ENCODE data around the gene TSPAN14. TPM values are rescaled to one million over a fixed set of nuclear protein-coding genes. Genes with fewer than 3 reads are reported as not detected.
"Not testable (repeated sequence)": the region's sequence is repeated elsewhere in the genome, so short reads cannot be mapped to it uniquely, and the experiment has no call there.

The TSPAN14 gene
- total RNA-seq, 3 donors from 2014 or later (not counting 1 experiment from before 2014, with no cell fraction given), result 126 to 180 (median 173) TPM

DNA sequence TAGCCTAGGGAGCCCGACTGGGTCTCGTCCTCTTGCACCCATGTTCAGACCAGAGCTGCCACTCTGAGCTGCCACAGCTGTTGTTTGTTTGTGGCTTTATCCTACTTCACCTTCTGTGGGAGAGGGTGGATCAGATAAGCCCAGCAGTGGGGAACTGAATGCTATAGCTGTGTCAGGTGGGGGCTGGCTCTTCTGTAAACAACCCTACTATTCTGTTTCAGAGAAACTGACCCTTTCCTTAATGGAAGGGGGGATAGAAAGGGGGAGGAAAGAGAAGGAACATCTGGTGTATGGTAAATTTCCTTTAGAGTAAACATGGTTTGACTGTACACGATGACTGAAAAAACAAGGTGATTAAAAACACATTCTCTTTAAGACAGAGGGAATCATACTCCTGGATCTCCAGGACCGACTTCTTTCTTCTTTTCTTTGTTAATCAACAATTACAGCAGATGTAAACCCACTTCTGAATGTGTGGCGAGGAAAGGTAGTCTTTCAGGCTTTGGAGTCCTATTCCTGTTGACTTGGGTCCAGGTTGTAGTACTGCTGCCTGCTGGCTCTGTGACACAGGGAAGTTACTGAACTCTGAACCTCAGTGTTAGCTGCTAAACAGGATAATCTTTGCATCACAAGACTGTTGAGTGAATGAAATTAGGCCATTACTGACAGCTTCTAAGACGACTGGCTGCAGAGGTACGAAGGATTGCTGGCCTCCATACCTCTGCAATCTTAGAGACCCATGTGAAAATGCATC lies 39.8 kb upstream of the TSPAN14 start:
- H3K27me3 ChIP-seq (ENCODE audit: control insufficient read depth, insufficient read depth, low read length), result no peaks in the 10 kb centered on the region
- no peaks in the 10 kb centered on the region for H3K36me3 ChIP-seq (ENCODE audit: control insufficient read depth, insufficient read depth, low read length)
- no peak overlapping the region for H3K4me3 ChIP-seq (ENCODE audit: low read length)
- no peaks in the 10 kb centered on the region for H3K4me1 ChIP-seq (ENCODE audit: control insufficient read depth, insufficient read depth, low read length)
- H3K9me3 ChIP-seq (ENCODE audit: control insufficient read depth, insufficient read depth, low read length), result no peaks in the 10 kb centered on the region
- Mint-ChIP-seq H3K27ac (no peak overlapping the region), H3K4me3 (no peak overlapping the region), H3K9me3 (no peaks in the 10 kb centered on the region), H3K36me3 (no peaks in the 10 kb centered on the region), H3K27me3 (ENCODE audit: low read depth in 2 of 2) (no peaks in the 10 kb centered on the region), H3K4me1 (peaks cover under 1% of the 10 kb centered on the region in 2 donors)
- no peak for ATAC-seq
- no peak for DNase-seq
- 82% methylated on average over 7 of the region's 7 CpGs for WGBS (ENCODE audit: insufficient coverage)
- H3K27ac ChIP-seq (ENCODE audit: low read length), result no peak overlapping the region
- TF ChIP-seq, protein P1, sequence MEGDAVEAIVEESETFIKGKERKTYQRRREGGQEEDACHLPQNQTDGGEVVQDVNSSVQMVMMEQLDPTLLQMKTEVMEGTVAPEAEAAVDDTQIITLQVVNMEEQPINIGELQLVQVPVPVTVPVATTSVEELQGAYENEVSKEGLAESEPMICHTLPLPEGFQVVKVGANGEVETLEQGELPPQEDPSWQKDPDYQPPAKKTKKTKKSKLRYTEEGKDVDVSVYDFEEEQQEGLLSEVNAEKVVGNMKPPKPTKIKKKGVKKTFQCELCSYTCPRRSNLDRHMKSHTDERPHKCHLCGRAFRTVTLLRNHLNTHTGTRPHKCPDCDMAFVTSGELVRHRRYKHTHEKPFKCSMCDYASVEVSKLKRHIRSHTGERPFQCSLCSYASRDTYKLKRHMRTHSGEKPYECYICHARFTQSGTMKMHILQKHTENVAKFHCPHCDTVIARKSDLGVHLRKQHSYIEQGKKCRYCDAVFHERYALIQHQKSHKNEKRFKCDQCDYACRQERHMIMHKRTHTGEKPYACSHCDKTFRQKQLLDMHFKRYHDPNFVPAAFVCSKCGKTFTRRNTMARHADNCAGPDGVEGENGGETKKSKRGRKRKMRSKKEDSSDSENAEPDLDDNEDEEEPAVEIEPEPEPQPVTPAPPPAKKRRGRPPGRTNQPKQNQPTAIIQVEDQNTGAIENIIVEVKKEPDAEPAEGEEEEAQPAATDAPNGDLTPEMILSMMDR (IDR thresholded peaks at IDR 0.05), result no peak
- intact Hi-C loops (cut with micrococcal nuclease), result no loop called here

DNA sequence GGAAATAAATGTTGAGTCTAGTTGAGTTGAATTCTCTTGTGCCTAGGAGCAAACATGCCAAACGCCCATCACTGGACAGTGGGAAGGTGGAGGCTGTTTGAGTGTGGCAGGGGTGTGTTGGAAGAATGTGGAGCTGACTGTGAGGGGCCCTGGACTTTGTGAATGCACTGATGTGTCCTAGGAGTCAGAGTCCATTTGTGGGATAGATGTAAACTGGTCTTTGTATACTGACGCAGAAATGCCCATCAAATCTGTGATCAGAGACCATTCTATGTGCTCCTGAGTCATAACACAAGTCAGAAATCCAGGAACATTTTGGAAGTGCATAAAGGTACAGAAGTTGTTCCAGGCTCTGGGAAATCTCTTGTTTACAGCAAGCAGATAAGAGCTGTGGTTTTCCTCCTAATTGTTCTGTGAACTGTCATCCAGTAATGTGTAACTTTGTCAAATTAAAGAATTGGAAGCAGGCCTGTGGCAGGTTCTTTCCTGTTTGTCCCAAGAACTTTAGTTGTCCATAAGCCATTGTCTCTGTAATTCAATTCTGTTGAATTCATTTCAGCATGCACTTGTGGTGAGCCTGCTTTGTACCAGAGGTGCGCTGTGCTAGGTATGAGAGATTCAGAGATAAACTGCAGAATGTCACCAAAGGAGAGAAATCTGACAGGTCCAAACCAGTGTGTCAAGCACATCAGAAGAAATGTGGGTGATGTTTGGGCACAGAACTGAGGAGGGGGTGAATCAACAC lies 38.2 kb upstream of the TSPAN14 start:
- TF ChIP-seq, protein P1 (IDR thresholded peaks at IDR 0.05), result no peak
- intact Hi-C loops (cut with micrococcal nuclease), result no loop called here
- Histone ChIP-seq H3K27ac (ENCODE audit: low read length) (no peak overlapping the region), H3K27me3 (ENCODE audit: control insufficient read depth, insufficient read depth, low read length) (no peaks in the 10 kb centered on the region), H3K36me3 (ENCODE audit: control insufficient read depth, insufficient read depth, low read length) (no peaks in the 10 kb centered on the region), H3K9me3 (ENCODE audit: control insufficient read depth, insufficient read depth, low read length) (no peaks in the 10 kb centered on the region), H3K4me1 (ENCODE audit: control insufficient read depth, insufficient read depth, low read length) (no peaks in the 10 kb centered on the region), H3K4me3 (ENCODE audit: low read length) (no peak overlapping the region)
- no peaks in the 10 kb centered on the region for H3K36me3 Mint-ChIP-seq
- no peak overlapping the region for H3K27ac Mint-ChIP-seq
- WGBS (ENCODE audit: insufficient coverage), result 67% methylated on average over 3 of the region's 3 CpGs
- no peak overlapping the region for H3K4me3 Mint-ChIP-seq
- no peaks in the 10 kb centered on the region for H3K27me3 Mint-ChIP-seq (ENCODE audit: low read depth in 2 of 2)
- no peak for ATAC-seq
- no peak for DNase-seq
- H3K4me1 Mint-ChIP-seq, result no peaks in the 10 kb centered on the region
- H3K9me3 Mint-ChIP-seq, result no peaks in the 10 kb centered on the region

DNA sequence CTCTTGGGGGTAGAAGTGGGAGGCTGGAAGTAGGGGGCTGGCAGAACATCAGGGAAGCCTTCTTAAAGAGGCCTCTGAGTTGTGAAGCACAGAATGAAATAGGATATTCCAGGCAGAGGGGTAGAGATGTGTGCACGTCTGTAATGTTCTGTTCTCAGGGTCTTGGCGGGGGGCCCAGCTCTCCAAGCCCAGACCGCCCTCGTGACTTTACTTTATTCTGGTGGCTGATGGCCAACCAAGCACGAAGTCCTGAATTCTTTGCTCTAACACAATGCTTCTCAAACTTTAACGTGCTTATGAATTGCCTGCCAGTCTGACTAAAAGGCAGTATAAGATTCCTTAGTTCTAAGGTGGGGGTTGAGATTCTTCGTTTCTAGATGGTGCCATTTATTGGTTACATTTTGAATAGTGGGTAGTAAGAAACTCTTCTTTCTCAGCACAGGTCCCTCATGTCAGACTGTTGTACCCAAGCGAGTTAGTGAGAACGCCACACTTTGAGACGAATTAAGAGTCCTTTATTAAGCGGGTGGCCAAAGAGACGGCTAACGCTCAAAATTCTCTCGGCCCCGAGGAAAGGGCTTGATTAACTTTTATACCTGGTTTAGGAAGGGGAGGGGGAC lies 37.5 kb upstream of the TSPAN14 start:
- H3K27ac ChIP-seq (ENCODE audit: low read length), result no peak overlapping the region
- 93% methylated on average over 15 of the region's 15 CpGs for WGBS (ENCODE audit: insufficient coverage)
- no peak overlapping the region for H3K27ac Mint-ChIP-seq

DNA sequence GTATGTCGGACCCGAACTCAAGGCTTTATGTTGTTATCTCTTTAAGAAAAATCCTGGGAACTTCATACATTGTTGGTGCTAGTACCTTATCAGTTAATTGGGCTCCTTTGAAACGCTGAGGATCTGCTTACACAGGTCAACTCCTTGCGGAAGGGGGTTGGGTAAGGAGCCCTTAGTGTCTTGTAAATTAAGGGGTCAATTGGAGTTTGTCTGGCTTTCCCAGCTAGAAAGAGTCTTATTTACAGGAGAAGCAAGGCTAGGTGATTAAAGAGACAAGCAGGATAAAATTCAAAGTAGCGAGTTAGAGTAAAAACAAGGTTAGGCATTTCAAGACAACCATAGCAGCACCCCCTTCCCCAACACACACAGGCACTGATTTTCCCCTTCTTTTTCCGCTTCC lies 36.9 kb upstream of the TSPAN14 start:
- H3K27me3 ChIP-seq (ENCODE audit: control insufficient read depth, insufficient read depth, low read length); H3K36me3 Mint-ChIP-seq; H3K4me3 ChIP-seq (ENCODE audit: low read length); intact Hi-C loops (cut with micrococcal nuclease); H3K27ac Mint-ChIP-seq; H3K9me3 ChIP-seq (ENCODE audit: control insufficient read depth, insufficient read depth, low read length); H3K9me3 Mint-ChIP-seq; H3K4me1 ChIP-seq (ENCODE audit: control insufficient read depth, insufficient read depth, low read length); H3K36me3 ChIP-seq (ENCODE audit: control insufficient read depth, insufficient read depth, low read length); H3K4me1 Mint-ChIP-seq; H3K27ac ChIP-seq (ENCODE audit: low read length); H3K4me3 Mint-ChIP-seq; DNase-seq; ATAC-seq; H3K27me3 Mint-ChIP-seq (ENCODE audit: low read depth in 2 of 2): not testable (repeated sequence)
- WGBS (ENCODE audit: insufficient coverage), result 90% methylated on average over 3 of the region's 6 CpGs

More for the DNA sequence above, 37.5 kb upstream of the TSPAN14 start:
- Mint-ChIP-seq H3K36me3 (no peaks in the 10 kb centered on the region), H3K9me3 (no peaks in the 10 kb centered on the region), H3K27me3 (ENCODE audit: low read depth in 2 of 2) (no peaks in the 10 kb centered on the region), H3K4me3 (no peak overlapping the region), H3K4me1 (no peaks in the 10 kb centered on the region)
- TF ChIP-seq, protein P1 (IDR thresholded peaks at IDR 0.05), result no peak
- Histone ChIP-seq H3K36me3 (ENCODE audit: control insufficient read depth, insufficient read depth, low read length) (no peaks in the 10 kb centered on the region), H3K9me3 (ENCODE audit: control insufficient read depth, insufficient read depth, low read length) (no peaks in the 10 kb centered on the region), H3K4me1 (ENCODE audit: control insufficient read depth, insufficient read depth, low read length) (peaks cover 4% of the 10 kb centered on the region), H3K4me3 (ENCODE audit: low read length) (no peak overlapping the region), H3K27me3 (ENCODE audit: control insufficient read depth, insufficient read depth, low read length) (no peaks in the 10 kb centered on the region)
- DNase-seq (no peak), ATAC-seq (no peak)
- intact Hi-C loops (cut with micrococcal nuclease), result no loop called here
